GM04503 (cell line): ENCODE data around the gene PVR.
A peak's percentile ranks its signal among the peaks of the same experiment; 100 is the strongest.
"Not testable (repeated sequence)": the region's sequence is repeated elsewhere in the genome, so short reads cannot be mapped to it uniquely, and the experiment has no call there.

ENCODE experiments used
- DNase-seq: peaks from one replicate; pipeline ENCODE4 v3.0.0-alpha.2; 2012; ENCODE audit warnings: low read depth

PVR gene

GRCh38 chr19:44643605-44644401 lies at the start of gene PVR:
Gene PVR (plus strand): TSS chr19:44643910. CDS start chr19:44644097, 187 bp downstream.
- no peak for DNase-seq

GRCh38 chr19:44596428-44597130 lies 47.1 kb upstream of the PVR start:
- DNase-seq: no peak

GRCh38 chr19:44597131-44597491 lies 46.6 kb upstream of the PVR start:
- DNase-seq: no peak

- DNase-seq: no peak
Measured at GRCh38 chr19:44598355-44598754, 45.4 kb upstream of the PVR start.

GRCh38 chr19:44598880-44599279 lies 44.8 kb upstream of the PVR start:
- DNase-seq: no peak

- no peak for DNase-seq
Measured at GRCh38 chr19:44600466-44600865, 43.2 kb upstream of the PVR start.

GRCh38 chr19:44602081-44602480 lies 41.6 kb upstream of the PVR start:
- DNase-seq: no peak

GRCh38 chr19:44603201-44603945 lies 40.3 kb upstream of the PVR start:
- peak; percentile 94 for DNase-seq

- DNase-seq: no peak
Measured at GRCh38 chr19:44604241-44604640, 39.5 kb upstream of the PVR start.

GRCh38 chr19:44605547-44605946 lies 38.2 kb upstream of the PVR start:
- DNase-seq: no peak

- no peak for DNase-seq
Measured at GRCh38 chr19:44607049-44607448, 36.7 kb upstream of the PVR start.

- no peak for DNase-seq
Measured at GRCh38 chr19:44607917-44608316, 35.8 kb upstream of the PVR start.

- DNase-seq: no peak
Measured at GRCh38 chr19:44608391-44608821, 35.3 kb upstream of the PVR start.

GRCh38 chr19:44609219-44609618 lies 34.5 kb upstream of the PVR start:
- DNase-seq: no peak

- not testable (repeated sequence) for DNase-seq
Measured at GRCh38 chr19:44610497-44610896, 33.2 kb upstream of the PVR start.

- DNase-seq: no peak
Measured at GRCh38 chr19:44611812-44612295, 31.9 kb upstream of the PVR start.

- DNase-seq: no peak
Measured at GRCh38 chr19:44613295-44614178, 30.2 kb upstream of the PVR start, which contains the start of gene IGSF23. Gene IGSF23 (plus strand): TSS chr19:44613563. CDS start chr19:44613646, 83 bp downstream.

- DNase-seq: no peak
Measured at GRCh38 chr19:44614313-44614712, 29.4 kb upstream of the PVR start.

GRCh38 chr19:44615863-44616247 lies 27.9 kb upstream of the PVR start:
- DNase-seq: no peak

- DNase-seq: no peak
Measured at GRCh38 chr19:44617110-44617880, 26.4 kb upstream of the PVR start.
